DMS79 treated with DMSO at 0.1 percent for 48 hours (cell line): ENCODE measurements around the gene THAP7.
"Not testable (repeated sequence)": the region's sequence is repeated elsewhere in the genome, so short reads cannot be mapped to it uniquely, and the experiment has no call there.

ENCODE experiments used
- DNase-seq: peaks from one replicate; lab custom pipeline; 2025; lab: John Stamatoyannopoulos, UW

The THAP7 gene

DNA sequence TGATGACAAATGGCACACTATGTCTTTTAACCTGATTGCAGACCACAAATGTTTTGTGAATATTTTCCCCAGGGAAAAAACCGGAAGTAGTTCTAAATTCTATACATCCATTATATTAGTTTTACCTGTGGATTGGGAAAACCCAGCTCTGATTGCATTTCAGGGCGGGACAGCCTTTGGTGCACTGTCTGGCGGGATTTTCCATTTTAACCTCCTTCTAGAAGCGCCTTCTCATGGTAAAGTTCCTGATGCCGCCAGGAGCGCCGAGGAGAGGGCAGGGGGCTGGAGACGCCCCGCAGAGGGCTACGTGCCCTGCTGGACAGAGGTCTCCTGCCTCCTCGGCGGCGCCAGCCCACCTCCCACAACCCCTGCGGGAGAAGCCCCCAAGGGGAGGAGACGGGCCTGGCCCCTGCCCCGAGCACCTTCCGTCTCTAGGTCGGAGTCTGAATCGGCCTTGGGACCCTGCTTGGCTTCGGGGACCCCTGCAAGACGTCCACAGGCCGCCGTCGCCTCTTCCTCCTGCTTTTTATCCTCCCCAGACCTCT is 11.8 kb upstream of the THAP7 start:
- no peak for DNase-seq

DNA sequence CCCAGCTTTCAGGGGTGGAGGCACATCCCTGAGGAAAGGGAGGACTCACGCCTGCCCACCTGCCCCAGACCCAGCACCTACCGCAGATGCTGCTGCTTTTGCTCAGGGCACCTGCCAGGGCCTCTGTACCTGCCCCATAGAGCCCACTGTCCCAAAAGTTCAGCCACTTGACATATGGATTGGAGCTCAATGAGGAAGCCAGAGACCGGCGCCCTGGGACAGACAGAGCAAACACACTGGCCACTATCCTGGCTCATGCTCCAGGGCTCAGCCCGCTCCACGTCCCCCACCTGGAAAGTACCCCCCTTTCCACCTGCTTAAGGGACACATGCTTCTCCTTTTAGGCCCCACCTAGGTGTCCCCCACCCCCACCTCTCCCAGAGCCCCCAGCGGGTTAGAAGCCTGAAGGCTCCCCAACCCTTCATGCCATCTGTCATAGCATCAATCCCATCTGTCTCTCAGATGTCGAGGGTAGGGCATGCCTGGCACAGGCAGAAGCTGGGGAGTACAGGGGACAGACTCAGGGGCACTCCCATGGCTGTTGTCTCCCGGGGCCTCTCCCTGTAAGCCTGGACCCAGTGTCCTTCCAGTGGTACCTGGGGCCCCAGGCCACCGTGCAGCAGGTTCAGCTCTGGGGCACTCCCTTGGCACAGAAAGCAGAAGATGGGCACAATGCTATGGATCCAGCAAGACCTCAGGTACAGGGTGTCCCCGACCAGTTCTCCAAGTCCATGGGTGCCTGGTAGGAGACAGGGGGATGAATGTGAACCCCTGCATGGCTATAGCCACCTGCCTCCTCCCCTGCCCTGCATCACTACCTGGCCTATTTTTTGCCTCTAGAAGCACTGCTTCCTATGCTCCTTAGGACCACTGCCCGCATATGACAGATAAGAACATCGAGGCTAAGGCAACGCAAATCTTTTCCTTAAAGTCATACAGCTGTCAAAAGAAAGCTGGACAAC is 10.8 kb upstream of the THAP7 start:
- DNase-seq: no peak

DNA sequence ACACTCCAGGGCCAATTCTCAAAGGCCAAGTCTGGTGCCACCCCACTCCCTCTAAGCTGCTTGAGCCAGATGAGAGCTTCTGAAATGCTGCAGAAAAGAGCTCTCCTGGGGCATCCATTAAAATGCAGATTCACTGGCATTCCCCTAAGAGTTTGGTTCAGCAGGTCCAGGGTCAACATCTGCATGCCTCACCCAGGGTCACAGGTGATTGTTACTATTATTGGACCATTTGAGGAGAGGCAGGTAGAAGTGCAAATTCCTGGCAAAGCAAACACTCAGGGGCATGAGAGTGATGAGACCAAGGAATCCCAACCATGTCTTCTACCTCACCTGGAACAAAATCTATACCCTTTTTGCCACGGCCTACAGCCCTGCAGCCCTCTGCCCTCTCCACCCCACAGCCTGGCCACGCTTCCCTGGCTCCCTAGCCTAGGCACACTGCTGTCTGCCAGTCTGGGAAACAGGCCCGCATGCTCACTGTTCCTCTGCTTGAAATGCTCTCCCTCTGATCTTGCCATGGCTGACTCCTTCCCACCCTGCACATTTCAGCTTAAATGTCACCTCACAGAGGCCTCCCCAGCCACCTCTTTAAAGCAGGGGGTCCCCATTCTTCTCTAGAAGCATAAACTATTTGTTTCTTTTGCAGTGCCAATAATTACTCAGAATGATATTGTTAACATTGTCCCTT is 8.7 kb upstream of the THAP7 start:
- no peak for DNase-seq

DNA sequence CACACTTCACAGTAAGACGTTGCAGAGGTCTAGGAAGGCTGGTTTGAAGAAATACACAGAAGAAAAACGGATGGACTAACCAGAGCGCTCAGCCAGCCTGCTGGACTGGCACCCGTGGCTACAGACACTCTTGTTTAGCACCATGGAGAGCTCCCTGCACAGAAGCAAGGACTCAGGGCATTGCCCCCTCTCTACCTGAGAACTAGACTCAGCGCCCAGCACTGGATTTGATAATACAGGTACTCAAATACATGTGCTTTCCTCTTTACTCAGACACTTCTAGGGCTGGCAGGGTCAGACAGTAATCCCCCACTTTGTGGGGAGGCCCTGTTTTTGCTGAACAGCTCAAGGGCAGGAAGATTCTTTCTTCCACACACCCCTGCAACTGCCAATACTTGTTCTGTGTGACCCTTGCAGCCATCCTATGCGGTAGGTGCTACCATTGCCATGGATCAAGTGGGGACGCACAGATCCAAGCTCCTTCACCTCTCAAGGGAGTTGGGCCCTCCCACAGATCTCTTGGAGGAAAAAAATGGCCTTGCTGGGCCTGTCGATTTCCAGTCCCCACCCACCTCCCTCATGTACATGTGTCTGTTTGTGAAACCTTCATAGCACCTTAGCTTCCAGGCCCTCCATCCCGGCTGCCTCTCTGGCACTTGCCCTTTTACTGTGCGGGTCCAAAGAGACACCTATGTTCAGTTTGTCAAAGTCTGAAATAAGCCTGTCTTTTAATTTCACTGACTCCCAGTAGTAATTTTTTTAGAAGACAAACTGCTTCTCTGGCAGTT is 7.9 kb upstream of the THAP7 start:
- no peak for DNase-seq

DNA sequence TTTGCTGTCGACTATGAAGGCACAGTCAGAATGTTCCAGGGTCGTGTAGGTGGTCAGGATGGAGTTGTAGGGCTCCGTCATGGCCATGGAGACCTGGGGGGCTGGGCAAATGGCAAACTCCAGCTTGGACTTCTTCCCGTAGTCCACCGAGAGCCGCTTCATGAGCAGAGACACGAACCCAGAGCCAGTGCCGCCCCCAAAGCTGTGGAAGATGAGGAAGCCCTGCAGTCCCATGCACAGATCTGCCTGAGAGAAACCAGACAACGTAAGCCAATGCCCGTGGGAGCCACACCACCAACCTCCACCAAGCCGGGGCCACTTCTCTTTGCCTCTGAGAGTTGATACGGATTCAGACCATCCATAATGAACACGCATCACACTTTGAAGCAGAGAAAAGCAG is 7.3 kb upstream of the THAP7 start:
- not testable (repeated sequence) for DNase-seq

DNA sequence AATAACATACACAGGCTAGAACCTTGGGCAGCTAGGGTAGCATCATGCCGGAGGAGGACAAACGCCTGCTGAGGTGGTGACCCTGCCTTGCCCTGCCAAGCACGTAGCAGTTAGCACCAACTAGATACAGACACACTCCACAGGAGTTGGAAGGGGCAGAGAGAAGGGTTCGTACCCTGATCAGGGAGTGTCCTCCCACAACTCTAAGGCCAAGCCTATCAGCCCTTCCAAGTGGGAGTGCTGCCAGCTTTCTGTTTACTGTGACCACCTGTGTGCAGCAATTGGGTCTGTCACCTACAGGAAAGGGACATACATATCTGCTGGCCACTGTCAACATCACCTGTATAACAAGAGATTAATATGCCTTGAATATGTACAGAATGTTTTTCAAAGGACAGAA is 1.9 kb upstream of the THAP7 start:
- DNase-seq: no peak

DNA sequence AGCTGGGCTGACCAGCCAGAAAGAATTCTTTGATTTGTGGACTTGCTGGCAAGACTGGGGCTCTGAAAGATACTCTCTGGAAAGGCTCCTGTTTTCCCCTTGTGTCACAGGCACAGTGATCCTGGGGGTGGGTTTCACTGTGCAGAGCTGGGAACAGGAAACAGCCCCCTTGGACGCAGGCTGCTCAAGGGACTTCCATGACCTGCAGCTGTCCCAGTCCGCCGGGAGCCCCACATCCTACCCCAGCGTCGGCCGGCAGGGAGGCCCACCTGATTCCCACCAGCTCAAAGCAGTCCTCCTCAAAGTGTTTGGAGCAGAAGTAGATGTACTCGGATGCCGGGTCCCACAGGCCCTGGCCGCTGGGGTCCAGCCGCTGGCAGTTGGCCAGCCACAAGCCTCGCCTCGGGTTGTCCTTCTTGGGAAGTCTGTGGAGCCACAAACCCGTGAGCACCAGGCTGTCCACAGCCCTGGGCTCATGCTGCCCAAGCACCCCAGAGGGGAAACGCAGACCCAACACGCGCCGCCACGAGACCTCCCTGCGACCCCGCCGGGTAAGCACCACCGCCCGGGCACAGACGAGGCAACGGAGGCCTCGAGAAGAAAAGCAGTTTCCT is 824 bp downstream of the THAP7 start:
- DNase-seq: no peak

DNA sequence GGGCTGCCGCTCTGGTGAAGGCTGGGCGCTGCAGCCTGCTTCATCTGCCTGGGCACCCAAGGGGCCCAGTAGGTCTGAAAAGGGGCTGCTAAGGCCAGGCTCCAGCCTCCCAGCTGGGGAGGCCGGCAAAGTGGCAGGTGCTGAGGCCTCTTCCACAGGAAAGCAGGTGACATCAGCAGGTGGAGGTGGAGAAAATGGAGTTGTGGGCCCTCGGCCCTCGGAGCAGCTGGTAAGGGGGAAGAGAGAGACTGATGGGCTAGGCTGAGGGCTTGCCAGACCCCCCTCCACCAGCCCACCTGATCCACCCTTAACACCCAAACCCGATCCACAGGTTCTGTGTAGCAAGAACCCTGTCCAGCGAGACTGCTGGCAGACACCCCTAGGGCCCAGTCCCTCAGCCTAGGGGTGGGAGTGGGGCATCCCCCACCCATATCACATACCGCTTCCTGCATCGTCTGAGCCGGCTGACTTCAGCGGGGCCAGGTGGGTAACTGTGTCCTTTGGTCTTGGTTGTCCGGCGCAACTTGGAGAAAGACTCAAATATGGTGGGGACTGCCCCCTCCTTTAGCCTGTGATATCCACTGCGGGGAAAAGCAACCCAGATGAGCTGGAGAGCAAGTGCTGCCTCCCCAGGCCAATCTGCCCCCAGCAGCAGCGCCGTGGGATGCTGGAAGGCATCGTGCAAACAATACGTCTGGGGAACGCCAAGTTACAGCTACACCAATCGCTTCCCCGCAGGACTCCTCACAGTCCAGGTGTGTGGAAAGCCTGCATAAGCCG is 1.5 kb downstream of the THAP7 start:
- DNase-seq: no peak

DNA sequence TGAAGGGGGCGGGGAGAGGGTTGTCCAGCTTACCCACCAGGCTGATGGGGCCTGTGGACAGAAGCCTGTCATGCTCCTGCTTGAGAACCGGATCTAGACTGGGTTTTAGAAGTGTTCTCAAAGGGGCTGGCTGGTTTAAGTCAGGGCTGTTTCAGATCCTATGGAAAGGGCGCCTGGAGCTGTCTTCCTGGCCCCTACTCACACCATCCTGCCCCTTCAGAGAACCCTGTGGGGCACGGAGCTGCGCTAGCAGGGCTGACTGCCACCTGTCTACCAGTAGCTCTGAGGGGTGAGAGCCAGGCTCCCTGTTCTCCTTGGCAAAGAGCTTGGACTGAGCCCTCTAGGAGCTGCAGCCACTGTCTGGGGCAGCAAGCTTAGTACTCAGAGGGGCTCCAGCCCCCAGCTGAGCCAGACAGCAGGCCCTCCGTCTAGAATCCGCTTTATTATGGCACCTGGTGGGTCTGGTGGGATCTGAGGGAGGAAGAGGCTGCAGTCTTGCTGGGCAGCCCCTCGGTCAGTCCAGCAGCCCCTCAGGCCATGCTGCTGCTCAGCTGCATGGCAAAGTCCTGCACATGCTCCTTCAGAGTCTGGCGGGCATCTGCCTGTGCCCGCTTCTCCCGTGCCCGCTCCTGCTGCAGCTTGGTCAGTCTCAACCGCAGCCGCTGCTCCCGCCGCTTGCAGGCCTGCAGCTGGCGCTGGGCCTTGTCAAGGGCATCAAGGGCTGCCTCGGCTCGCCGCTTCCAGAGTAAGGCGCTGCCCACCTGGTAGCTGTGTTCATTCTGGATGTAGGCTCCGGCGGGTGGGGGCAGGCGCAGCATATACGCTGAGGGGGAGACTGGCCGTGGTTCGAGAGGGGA is 2.3 kb downstream of the THAP7 start:
- no peak for DNase-seq

DNA sequence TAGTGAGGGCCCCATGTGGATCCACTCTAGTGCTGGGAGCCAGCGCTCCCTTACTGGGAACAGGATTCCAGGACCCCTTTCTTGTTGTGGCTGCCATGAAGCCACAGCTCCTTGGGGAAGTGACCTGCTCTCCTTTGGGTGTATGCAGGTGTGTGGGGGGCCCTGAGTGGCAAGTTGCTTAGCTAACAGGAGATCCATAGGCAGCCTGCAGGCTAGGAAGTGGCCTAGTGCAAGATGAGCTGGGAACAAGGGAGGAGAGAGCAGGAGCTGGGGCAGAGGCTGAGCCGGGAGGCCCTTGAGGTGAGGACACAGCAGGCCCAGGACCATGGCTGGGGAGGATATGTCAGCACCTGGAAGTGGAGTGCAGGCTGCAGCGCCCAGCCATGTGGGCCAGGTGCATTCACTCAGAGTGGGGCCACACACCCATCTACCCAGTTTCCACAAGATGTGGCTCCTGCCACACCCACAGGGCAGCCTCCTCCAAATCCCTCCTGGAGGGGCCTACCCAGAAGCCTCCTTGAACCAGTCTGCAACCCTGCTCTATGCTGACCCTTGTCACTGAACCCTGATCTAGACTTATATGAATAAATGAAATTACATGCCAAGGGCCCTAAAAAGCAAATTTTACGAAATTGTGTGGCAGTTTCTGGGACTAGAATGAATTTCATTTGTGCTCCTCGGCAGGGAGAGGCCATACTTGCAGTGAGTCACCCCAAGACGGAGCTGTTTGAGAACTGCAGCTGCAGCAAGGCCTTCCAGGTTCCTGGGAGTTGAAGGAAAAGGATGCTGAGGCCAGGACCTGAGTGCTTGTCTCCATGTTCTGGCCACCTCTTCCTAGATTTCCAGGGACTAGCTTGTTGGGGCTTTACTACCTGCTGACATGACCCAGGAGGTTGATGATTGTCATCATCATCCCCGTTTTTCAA is 3.2 kb downstream of the THAP7 start:
- DNase-seq: no peak

DNA sequence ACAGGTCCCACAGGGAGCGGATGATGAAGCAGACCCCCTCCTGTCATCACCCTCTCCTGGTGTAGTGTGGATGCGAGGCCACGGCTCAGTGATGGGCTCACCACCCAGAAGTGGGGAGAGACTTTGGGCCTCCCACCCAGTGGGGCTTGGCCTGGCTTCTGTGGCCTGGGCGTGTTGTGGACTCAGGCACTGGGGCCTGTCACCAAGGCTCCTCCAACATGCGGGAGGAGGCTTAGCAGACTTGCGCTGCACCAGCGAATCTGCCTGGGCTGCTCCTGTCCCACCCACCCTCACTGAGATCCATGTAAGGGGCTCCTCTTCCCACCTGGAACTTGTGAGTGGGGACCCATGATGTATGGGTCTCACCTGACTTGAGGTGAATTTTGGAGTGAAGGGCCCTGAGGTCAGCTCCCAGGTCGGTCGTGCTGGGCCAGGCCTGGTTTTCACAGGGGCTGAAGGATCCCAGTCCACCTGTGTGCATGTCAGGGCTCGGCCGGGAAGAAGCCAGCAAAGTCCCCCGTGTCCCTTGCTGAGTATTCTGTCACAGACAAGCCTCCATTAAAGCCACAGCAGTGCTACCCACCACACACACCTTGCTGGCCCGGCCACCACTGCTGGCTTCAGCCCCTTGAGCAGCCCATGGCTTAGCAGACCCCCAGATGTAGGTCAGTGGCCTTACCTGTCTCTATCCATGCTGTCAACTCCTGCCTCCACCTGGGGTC is 4.2 kb downstream of the THAP7 start:
- no peak for DNase-seq

DNA sequence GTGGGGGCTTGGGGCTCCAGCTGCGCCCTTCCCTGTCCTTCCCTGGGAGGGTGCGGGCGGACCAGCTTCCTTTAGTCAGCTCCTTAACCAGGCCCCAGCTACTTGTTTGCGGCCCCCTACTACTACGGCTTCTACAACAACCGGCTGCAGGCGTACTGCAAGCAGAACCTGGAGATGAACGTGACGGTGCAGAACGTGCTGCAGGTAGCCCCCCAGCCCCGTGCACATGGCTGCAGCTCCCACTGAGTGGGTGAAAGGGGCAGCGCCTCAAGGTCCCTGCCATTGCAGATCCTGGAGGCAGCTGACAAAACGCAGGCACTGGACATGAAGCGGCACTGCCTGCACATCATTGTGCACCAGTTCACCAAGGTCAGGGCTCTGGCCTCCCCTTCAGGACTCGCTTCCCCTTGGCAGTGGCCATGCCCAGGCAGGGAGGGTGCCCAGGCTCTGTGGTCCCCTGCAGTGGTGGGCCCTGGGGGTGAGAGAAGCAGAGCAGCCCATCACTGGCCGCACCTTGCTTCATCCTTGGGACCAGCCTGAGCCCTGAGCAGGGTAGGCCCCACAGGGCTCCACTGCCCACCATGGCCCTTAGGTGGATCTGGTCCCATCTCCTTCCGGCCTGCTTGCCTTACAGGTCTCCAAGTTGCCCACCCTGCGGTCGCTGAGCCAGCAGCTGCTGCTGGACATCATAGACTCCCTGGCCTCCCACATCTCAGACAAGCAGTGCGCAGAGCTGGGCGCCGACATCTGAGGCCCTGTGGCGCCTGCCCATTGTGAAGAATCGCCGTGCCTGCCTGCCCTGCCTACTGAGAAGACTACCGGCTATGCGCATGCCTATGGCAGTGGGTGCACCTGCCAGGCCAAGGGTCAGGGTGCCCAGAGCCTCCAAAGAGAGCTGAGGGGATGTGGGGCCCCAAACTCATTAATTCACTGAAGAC is 5.1 kb downstream of the THAP7 start:
- DNase-seq: no peak

DNA sequence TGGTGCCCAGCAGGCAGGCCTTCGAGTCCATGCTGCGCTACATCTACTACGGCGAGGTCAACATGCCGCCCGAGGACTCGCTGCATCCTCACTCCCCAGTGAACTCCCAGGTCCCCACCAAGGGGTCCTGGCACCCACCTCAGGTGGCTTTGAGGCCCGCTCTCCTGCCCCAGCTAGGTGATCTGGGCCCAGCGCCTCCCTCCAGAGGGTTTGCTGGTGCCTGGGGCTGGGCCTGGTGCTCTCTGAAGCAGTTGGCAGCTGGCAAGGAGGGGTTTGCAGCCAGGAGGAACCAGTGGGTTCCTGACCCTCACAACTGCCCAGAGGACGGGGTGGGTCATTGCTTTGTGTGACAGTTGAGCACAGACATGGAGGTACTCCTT is 5.9 kb downstream of the THAP7 start:
- no peak for DNase-seq

DNA sequence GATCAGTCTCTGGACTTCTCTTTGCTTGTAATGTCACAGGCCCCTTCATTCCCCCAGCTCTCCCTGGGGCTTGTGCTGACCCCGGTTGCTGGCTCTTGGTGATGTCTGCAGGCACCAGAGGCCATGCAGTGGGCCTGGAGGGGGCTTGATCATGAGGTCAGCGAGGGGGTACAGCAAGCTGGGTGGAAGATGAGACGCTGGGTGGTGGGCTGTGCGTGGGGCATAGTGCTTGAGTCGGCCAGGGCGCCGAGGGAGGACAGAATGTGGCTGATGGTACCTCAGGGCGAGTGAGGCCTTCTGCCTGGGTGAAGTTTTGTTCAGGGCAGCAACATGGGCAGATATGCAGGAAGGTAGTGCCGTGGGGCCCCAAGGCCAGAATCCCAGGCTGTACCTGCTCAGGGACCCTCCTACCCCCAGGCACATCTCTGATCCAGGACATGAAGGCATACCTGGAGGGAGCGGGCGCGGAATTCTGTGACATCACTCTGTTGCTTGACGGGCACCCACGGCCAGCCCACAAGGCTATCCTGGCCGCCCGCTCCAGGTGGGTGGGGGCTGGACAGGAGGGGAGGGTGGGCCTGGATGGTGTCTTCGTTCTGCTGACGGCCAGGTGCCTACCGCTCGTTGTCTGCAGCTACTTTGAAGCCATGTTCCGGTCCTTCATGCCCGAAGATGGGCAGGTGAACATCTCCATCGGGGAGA is 6.4 kb downstream of the THAP7 start:
- no peak for DNase-seq

DNA sequence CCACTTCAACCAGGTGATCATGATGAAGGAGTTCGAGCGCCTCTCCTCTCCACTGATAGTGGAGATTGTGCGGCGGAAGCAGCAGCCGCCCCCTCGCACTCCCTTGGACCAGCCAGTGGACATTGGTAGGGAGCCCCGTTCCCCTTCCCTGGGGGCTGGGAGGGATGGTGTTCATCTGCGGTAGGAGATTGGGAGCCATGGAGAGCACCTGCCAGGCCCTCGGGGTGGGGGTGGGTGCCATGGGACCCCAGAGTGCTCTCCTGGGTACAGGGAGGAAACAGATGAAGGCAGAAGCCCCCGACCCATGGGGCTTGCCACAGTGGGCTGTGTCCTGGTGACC is 7.0 kb downstream of the THAP7 start:
- no peak for DNase-seq

DNA sequence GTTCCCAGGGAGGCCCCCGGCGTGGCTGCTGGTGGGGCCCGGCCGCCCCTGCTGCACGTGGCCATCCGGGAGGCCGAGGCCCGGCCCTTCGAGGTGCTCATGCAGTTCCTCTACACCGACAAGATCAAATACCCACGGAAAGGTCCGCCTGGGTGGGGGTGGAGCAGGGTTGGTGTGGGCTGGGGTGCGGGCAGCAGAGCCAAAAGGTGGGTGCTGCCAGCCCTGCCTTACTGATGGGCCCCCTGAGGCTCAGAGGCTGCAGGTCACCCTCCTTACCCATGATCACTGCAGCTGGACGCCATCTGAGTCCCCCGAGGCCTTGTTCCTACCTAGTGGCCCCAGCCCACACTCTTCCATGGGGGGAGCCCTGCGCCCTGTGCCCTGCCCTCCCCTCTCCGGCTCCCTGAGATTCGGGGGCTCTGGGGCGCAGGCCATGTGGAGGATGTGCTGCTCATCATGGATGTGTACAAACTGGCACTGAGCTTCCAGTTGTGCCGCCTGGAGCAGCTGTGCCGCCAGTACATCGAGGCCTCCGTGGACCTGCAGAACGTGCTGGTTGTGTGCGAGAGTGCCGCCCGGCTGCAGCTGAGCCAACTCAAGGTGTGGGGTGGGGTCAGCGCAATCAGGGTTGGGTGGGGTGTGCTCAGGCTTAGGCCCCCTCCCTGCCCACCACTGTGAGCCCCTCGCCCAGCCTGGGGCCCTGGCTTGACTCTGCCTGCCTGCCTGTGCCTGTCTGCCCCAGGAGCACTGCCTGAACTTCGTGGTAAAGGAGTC is 7.6 kb downstream of the THAP7 start:
- no peak for DNase-seq
